Amniotic epithelial cell (primary cell): ENCODE results near the gene ZNF200.
"Not testable (repeated sequence)": the region's sequence is repeated elsewhere in the genome, so short reads cannot be mapped to it uniquely, and the experiment has no call there.

ENCODE experiments used
- DNase-seq: peaks from one replicate; pipeline ENCODE4 v3.0.0-alpha.2; 2010; ENCODE audit warnings: low read depth

The ZNF200 gene

GRCh38 chr16:3252967-3253366 is 18.0 kb upstream of the ZNF200 start:
- no peak for DNase-seq

GRCh38 chr16:3249451-3249850 is 14.5 kb upstream of the ZNF200 start:
- DNase-seq: no peak

DNA sequence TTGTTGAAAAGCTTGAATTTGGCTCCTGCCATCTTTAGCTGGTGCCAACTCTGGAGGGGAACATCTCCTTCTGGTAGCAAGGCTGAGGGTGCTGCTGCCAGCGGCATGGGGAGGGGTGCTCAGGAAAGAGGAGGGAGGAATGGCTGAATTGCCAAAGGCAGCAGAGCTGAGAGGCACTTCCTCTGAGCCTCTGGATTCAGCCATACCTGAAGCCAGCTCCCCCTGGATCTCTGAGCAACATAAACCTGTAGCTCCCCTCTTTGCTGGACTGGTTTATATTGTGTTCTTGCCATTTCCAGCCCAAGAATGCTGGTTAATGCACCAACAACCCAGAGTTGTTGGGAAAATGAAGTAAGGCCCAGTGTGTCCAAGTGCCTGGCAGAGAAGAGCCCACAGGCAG is 14.1 kb upstream of the ZNF200 start:
- DNase-seq: no peak

DNA sequence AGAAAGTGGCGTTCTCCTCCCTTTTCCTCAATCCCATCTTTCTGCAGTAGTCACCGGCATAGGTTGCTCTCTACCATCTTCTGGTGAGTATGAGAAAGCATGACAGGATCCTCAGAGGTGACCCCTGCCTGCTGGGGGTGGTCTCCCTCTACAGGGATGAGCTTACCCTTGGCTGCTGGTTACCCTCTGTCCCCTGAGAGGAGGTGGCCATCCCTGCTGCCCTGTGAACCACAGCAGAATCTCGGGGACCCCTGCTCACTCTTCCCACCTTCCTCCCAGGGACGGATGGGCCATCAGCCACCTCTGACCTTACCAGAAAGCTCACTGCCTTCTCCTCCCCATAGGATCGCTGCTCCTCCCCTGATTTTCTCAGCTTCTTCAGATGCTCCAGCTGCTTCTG is 13.6 kb upstream of the ZNF200 start:
- DNase-seq: no peak

DNA sequence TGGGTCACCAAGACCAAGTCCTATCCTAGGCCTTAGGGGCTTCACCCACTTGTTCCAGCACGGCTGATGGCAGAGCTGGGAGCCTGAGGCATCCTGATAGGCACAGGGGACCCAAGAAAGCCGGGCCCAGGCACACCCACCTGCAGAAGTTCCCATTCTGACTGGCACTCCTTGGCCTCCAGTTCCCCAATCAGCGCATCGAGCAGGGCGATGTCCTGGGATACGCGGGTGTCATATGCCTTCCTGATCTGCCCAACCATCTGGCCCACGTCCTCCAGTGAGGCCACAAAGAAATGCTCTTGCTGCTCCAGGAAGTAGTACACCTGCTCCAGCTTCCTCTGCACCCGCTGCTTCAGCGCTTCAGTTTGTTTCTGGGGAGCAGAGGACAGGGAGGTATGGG is 11.9 kb upstream of the ZNF200 start:
- no peak for DNase-seq

- no peak for DNase-seq
Observed at GRCh38 chr16:3246002-3246401, 11.0 kb upstream of the ZNF200 start.

GRCh38 chr16:3243882-3244281 is 8.9 kb upstream of the ZNF200 start:
- no peak for DNase-seq

DNA sequence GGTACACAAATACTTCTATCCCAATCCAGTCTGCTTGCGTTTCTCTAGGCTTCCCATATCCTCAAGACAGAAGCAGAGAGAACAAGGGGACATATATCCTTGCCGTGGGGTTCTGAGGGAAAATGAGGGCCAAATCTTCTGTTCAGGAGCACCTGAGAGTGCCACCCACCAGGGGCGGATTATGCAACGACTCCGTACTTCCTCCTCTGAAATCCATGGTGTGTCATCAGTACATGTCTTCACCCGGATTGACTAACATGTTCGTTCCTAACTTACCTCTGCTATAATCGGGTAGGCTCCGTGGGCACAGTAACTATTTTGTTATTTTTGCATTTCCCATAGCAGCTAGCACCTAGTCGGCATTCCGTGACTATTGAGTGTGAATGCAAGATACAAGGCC is 7.8 kb upstream of the ZNF200 start:
- no peak for DNase-seq

- DNase-seq: no peak
Observed at GRCh38 chr16:3241761-3242160, 6.8 kb upstream of the ZNF200 start.

- no peak for DNase-seq
Observed at GRCh38 chr16:3235856-3236669, 1.1 kb upstream of the ZNF200 start.

GRCh38 chr16:3234543-3234856 is 458 bp downstream of the ZNF200 start:
- DNase-seq: no peak

GRCh38 chr16:3223913-3224515 is 10.9 kb downstream of the ZNF200 start:
- peak; percentile 27 for DNase-seq

DNA sequence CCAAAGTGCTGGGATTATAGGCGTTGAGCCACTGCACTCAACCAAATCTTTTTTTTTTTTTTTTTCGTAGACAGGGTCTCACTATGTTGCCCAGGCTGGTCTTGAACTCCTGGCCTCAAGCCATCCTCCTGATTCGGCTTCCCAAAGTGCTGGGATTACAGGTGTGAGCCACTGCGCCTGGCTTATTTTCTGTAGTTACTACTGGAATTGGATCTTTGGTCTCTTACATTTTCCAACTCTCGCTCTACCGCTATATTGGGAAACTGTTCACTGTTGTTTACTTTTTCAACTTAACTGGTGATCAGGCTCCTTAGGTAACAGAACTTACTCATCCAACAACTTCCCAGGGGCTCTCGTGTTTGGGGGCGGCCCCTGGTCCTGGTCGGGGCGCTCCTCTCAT is 14.1 kb downstream of the ZNF200 start:
- no peak for DNase-seq

- no peak for DNase-seq
Observed at GRCh38 chr16:3216263-3216640, 18.7 kb downstream of the ZNF200 start.

- DNase-seq: no peak
Observed at GRCh38 chr16:3215601-3216262, 19.2 kb downstream of the ZNF200 start.

DNA sequence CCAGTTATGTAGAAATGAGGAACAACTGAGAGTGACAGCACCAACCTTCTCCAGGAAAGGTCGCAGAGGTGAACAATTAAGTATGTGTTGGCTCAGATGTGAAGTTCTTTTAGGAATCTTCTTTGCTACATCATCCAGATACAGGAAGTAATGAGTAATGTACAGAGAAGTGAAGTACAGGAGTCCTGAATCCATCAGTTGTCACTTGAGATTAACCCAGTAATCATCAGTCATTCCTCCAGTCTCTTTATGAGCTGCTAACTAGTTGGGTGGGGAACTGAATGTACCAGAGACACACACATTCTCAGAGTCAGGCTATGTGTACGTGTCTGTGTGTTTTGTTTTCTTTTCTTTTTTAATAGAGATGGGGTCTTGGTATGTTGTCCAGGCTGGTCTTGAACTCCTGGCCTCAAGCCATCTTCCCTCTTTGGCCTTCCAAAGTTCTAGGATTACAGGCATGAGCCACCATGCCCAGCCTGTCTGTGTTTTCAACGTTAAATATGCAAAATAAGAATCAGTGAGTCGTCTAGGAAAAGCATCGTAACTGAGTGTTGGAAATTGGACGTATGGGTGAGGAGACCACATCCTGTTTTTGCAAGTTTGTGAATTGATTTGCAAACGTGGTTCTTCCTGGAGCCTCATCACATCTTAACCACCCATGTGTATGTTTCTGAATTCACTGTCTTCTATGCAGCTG is 19.9 kb downstream of the ZNF200 start:
- no peak for DNase-seq

DNA sequence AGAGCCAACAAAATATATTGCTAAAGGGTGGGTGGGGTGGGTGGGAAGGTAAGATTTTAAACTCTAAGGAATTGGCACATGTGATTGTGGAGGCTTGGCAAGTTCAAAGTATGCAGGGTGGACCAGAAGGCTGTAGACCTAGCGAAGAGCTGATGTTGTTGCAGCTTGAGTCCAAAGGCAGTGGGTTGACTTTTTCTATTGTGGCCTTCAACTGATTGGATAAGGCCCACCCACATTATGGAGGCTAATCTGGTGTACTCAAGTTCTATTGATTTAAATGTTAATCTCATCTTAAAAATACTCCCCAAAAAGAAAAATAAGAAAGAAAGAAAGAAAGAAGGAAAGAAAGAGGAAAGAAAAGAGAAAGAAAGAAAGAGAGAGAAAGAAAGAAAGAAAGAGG is 22.4 kb downstream of the ZNF200 start:
- no peak for DNase-seq

DNA sequence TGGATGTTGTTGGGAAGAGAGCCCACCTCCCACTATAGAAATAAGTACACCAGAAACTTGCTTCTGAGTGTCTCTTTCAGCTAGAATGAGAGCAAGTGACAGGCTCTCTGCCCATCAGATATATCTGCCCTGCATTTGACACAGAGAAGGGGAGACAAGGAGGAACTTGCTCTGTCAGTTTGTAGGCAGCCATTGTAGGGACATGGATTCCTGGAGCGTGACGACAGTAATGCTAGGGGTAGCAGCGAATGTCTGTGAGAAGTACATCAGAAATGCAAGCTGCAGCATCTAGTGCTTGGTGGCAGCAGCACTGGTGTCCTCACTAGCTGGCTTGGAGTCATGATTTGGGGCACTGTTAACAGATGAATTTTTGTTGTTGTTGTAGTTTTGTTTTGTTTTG is 23.0 kb downstream of the ZNF200 start:
- DNase-seq: no peak

- no peak for DNase-seq
Observed at GRCh38 chr16:3207086-3207953, 27.6 kb downstream of the ZNF200 start.

GRCh38 chr16:3205939-3206338 is 29.0 kb downstream of the ZNF200 start:
- not testable (repeated sequence) for DNase-seq

GRCh38 chr16:3202903-3203539 is 31.9 kb downstream of the ZNF200 start:
- DNase-seq: no peak
